Ovary (tissue), 9 donors: ENCODE measurements around the gene LRFN2. TPM values are rescaled to one million over a fixed set of nuclear protein-coding genes. Genes with fewer than 3 reads are reported as not detected.

ENCODE experiments used
- DNase-seq, 5 donors: peaks; one replicate each; pipeline ENCODE4 v3.0.0-alpha.2; 2019 to 2020
- H3K27ac ChIP-seq, 2 donors: fragments of 200-600 bp; one replicate each; pipeline versions ENCODE4 v1.5.1 to v1.8.0; 2019 to 2022
- H3K27me3 ChIP-seq: fragments of 200-600 bp; one replicate; pipeline ENCODE4 v1.8.0; 2022
- H3K36me3 ChIP-seq: fragments of 200-600 bp; sonication (generic); one replicate; pipeline ENCODE4 v1.5.1; 2019
- H3K4me1 ChIP-seq: one replicate; pipeline ENCODE4 v1.8.1; 2013; ENCODE audit warnings: mild to moderate bottlenecking, moderate library complexity; ENCODE audit not compliant: insufficient read depth
- H3K4me3 ChIP-seq: fragments of 200-600 bp; sonication (generic); one replicate; pipeline ENCODE4 v1.5.1; 2017
- H3K9me3 ChIP-seq, 2 donors: fragments of 200-600 bp in 1 of 2; sonication (generic) in 1 of 2; one replicate each; pipeline versions ENCODE4 v1.5.1 to v1.8.1; 2013 to 2019; ENCODE audit warnings: mild to moderate bottlenecking in 1 of 2, moderate library complexity in 1 of 2
- EP300 ChIP-seq: sonication (generic); formaldehyde crosslinking; IDR thresholded peaks from one replicate; pipeline ENCODE4 v1.6.1; 2017; ENCODE audit warnings: antibody characterized with exemption
- POLR2A ChIP-seq: fragments of 450-650 bp; IDR thresholded peaks from one replicate; pipeline ENCODE4 v1.6.1; 2017; ENCODE audit warnings: antibody characterized with exemption, mild to moderate bottlenecking, moderate library complexity
- WGBS, 3 donors: extraction: QIAGEN DNeasy Blood & Tissue Kit in 1 of 3; methylation state at CpG; one replicate each; pipeline versions ENCODE4 v1.1.5 to v1.1.7; 2013 to 2017; 5-methylcytosine and 5-hydroxymethylcytosine counted together
- intact Hi-C, 4 donors: fragments of 100-400 bp; cut with DNase I; formaldehyde crosslinking; loops; one replicate each; pipeline versions ENCODE4 v1.11.0 to v1.15.1; 2022 to 2023
- polyA plus RNA-seq, 2 donors: library from polyadenylated mRNA; stranded (reverse); fragments of 200-250 nt in 1 of 2; fragments of 350-450 nt in 1 of 2; fragmentation: Illumina TruSeq in 1 of 2; extraction: RNeasy Lipid Tissue Mini Kit (QIAGEN cat#74804) in 1 of 2; gene quantifications; one replicate each; pipeline ENCODE4 v1.2.3, GENCODE V29; 2013 to 2014
- total RNA-seq, 7 donors: library from RNA; depleted of rRNA in 2 of 7; stranded (reverse); fragments of >200 nt in 2 of 7; fragmentation: NEBNext Ultra II Directional in 3 of 7; extraction: Animal tissue kit (Norgen Biotek cat#: 25700) in 3 of 7; gene quantifications; one replicate each; pipeline versions ENCODE4 v1.1.0 to v1.2.4, GENCODE V29; 2016 to 2023
- TF ChIP-seq, protein P1 (sequence below), 3 donors: fragments of 450-650 bp in 2 of 3; fragments of 200-600 bp in 1 of 3; IDR thresholded peaks; one replicate each; pipeline versions ENCODE4 v1.5.1 to v1.8.0; 2016 to 2022; ENCODE audit warnings: antibody characterized with exemption in 3 of 3, mild to moderate bottlenecking in 1 of 3
- donor health status: DM: no; HTN: no; CAD: no; lungs with moderate emphysema.
- donor health status: DM: no; HTN: no; CAD: no.
- donor health status: Bipolar disorder and iron deficiency.
- donor health status: DM: yes; HTN: yes; CAD: no.
- donor health status: DM: no; HTN: no; CAD: no.
- donor health status: DM: yes; HTN: yes; CAD: no.

The LRFN2 gene
- total and polyA plus RNA-seq, 9 donors = 0.10 to 2.2 (median 0.66) TPM

DNA sequence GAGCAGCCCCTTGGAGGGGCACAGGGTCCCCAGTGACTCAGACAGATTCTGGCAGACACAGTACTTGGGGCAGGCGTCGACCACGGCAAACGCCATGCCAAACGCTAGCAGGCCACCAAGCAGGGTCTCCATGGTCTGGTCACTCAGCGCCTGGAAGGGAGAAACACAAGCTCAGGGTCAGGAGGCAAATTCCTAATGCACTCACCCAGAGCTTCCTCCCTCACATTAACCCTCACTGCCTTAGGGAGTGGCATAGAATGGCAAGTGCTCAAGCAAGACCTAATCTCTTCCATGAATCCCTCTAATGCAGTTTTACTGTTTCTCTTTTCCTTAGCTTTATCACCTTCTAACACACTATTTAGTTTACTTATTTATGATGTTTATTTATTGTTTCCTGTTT is 154.2 kb downstream of the LRFN2 start:
- H3K27me3 ChIP-seq = no peaks in the 10 kb centered on the region
- intact Hi-C loops = no loop called here
- no peak overlapping the region for H3K4me3 ChIP-seq
- 76 to 91% (median 89%) methylated on average over 6 of the region's 6 CpGs for WGBS, 3 donors
- no peaks in the 10 kb centered on the region for H3K36me3 ChIP-seq
- H3K27ac ChIP-seq = no peak overlapping the region
- TF ChIP-seq, protein P1, sequence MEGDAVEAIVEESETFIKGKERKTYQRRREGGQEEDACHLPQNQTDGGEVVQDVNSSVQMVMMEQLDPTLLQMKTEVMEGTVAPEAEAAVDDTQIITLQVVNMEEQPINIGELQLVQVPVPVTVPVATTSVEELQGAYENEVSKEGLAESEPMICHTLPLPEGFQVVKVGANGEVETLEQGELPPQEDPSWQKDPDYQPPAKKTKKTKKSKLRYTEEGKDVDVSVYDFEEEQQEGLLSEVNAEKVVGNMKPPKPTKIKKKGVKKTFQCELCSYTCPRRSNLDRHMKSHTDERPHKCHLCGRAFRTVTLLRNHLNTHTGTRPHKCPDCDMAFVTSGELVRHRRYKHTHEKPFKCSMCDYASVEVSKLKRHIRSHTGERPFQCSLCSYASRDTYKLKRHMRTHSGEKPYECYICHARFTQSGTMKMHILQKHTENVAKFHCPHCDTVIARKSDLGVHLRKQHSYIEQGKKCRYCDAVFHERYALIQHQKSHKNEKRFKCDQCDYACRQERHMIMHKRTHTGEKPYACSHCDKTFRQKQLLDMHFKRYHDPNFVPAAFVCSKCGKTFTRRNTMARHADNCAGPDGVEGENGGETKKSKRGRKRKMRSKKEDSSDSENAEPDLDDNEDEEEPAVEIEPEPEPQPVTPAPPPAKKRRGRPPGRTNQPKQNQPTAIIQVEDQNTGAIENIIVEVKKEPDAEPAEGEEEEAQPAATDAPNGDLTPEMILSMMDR (IDR thresholded peaks at IDR 0.05) = no peak
- TF ChIP-seq POLR2A (no peak), EP300 (no peak)
- no peaks in the 10 kb centered on the region for H3K4me1 ChIP-seq
- no peaks in the 10 kb centered on the region for H3K9me3 ChIP-seq
- DNase-seq = no peak

DNA sequence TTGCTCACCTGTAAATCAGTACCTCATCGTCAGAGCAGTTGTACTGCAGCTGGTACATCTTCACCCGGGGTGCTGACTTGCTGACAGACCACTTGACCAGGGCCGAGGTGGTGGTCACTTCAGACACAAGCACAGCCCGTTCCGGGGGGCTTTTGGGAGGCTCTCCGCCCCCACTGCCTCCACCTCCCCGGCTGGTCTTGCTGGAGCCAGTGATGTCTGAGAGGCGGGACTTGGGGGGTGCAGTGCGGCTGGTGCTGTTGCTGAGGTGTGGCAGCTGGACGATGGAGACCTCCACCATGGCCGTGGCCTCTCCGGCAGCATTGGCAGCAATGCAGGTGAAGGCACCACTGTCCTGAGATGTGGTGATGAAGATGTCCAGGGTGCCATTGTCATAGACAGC is 155.5 kb downstream of the LRFN2 start:
- Histone ChIP-seq H3K27me3 (no peaks in the 10 kb centered on the region), H3K27ac (no peak overlapping the region), H3K9me3 (no peaks in the 10 kb centered on the region), H3K36me3 (no peaks in the 10 kb centered on the region), H3K4me1 (no peaks in the 10 kb centered on the region), H3K4me3 (no peak overlapping the region)
- DNase-seq = no peak
- intact Hi-C loops = no loop called here
- 93 to 95% (median 93%) methylated on average over 9 to 12 of the region's 12 CpGs for WGBS, 3 donors
- TF ChIP-seq EP300 = no peak
- TF ChIP-seq, protein P1 (IDR thresholded peaks at IDR 0.05) = no peak
- no peak for TF ChIP-seq POLR2A

DNA sequence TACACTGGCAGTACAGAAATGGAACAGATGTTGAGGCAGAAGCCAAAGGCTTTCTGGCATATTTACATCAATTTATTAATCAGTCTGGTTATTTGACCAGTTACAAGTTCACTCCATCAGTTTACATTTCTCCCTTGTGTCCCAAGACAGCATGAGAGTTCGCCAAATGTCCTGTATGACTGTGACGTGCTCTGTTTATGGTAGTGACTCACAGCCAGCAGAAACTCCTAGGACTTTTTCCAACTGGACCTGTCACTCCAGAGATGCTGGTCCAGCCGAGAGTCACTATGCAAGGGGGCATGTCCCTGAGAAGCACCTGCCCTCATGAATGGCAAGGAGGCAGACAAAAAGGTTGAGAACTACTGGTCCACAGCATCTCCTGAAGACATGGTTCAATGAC is 160.0 kb downstream of the LRFN2 start:
- intact Hi-C loops = no loop called here
- Histone ChIP-seq H3K36me3 (no peaks in the 10 kb centered on the region), H3K4me3 (no peak overlapping the region), H3K9me3 (no peaks in the 10 kb centered on the region), H3K27me3 (no peaks in the 10 kb centered on the region), H3K4me1 (no peaks in the 10 kb centered on the region), H3K27ac (no peak overlapping the region)
- 91 to 96% (median 92%) methylated on average over 3 of the region's 3 CpGs for WGBS, 3 donors
- no peak for DNase-seq
- TF ChIP-seq, protein P1 (IDR thresholded peaks at IDR 0.05) = no peak
- TF ChIP-seq POLR2A = no peak
- TF ChIP-seq EP300 = no peak

DNA sequence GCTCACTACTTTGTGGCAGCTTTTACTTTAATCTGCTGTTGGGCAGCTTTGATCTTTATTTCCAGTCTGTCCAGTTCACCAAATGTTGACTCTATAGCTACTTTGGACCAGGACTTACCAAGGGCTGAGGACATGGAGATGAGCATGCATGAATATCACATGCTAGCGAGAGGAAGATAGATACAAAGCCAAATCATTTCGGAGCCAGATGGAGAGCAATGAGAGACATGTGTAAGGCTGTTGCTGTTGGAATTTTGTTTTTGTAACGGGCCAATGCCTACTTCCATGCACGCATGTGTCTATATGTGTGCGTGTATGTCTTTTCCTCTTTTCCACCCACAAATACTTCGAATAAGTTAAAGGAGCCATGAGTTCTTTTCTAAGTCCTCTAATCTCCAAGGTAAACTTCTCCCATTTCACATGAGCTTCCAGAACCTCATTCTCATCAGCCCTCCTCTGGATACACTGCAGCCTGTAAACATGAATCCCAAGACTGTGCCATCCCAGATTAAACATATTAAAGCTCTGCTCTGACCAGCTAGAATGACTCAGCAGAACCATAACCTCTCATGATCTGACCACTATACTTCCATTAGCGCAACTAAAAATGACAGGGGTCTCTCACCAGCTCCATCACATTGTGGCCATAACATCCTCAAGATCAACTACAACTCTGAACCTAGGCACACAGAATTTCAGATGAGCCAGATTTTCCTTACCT is 160.7 kb downstream of the LRFN2 start:
- no peak overlapping the region for H3K4me3 ChIP-seq
- H3K27ac ChIP-seq = no peak overlapping the region
- H3K27me3 ChIP-seq = no peaks in the 10 kb centered on the region
- intact Hi-C loops = no loop called here
- 91 to 94% (median 93%) methylated on average over 7 of the region's 7 CpGs for WGBS, 3 donors
- DNase-seq = no peak
- H3K36me3 ChIP-seq = no peaks in the 10 kb centered on the region
- TF ChIP-seq POLR2A (no peak), EP300 (no peak)
- TF ChIP-seq, protein P1 (IDR thresholded peaks at IDR 0.05) = no peak
- no peaks in the 10 kb centered on the region for H3K4me1 ChIP-seq
- no peaks in the 10 kb centered on the region for H3K9me3 ChIP-seq
